Measurements from ENCODE around the gene PLK3. TPM values are rescaled to one million over a fixed set of nuclear protein-coding genes. Genes with fewer than 3 reads are reported as not detected.
A peak's percentile ranks its signal among the peaks of the same experiment; 100 is the strongest.

PLK3 gene
- total and polyA plus RNA-seq, 2 of the 4 experiments (the other 2 are of a cell fraction) = 15.8 to 51.6 TPM

DNA sequence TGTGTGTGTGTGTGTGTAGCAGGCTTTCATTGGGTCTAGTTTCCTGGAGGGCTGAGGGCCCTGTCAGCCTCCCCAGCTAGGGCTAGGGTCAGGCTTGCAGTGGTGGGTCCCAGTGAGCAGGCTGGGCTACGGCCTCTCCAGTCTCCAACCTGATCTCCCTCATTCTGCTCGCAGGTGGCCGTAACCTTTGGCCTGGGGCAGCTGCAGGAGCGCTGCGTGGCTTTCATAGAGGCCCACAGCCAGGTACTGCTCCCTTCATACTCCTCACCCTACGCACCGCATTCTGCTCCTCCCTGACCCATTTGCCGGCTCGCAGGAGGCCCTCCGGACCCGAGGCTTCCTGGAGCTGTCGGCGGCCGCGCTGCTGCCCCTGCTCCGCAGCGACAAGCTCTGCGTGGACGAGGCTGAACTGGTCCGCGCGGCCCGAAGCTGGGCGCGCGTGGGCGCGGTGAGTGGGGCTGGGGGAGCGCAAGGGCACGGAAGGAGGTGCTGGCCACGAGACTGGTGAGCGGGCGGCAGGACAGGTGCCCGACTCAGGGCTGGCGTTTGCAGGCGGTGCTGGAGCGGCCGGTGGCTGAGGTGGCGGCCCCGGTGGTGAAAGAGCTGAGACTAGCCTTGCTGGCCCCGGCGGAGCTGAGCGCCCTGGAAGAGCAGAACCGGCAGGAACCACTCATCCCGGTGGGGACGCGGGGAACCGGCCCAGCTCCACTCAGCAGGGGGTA lies 12.8 kb downstream of the PLK3 start:
- Histone ChIP-seq H3K79me1 (ENCODE audit: low read depth in 1 of 2, low read length in 2 of 2) (peaks cover 19 to 55% of the 10 kb centered on the region in 2 experiments), H3K36me3 (ENCODE audit: control insufficient read depth, insufficient read depth, low read length) (peaks cover 1% of the 10 kb centered on the region; the same call in 1 of the 2 replicates), H3K4ac (ENCODE audit: low read depth, low read length) (peak overlapping the region; percentile 81; the same call in 1 of the 2 replicates), H3K27ac (ENCODE audit: insufficient read depth, low read length) (no peak overlapping the region; the same call in 1 of the 2 replicates), H3K27me3 (ENCODE audit: control insufficient read depth, insufficient read depth, low read length) (no peaks in the 10 kb centered on the region), H4K8ac (ENCODE audit: low read depth in 2 of 2, low read length in 2 of 2) (peak overlapping the region in 1 of 2 experiments; percentile 16; a peak in 1 of 4 replicates), H3K9me3 (ENCODE audit: control insufficient read depth, insufficient read depth, low read length) (no peaks in the 10 kb centered on the region), H2BK20ac (ENCODE audit: low read depth, low read length) (no peak overlapping the region), H3K4me2 (ENCODE audit: low read depth, low read length) (no peak overlapping the region), H3K9me1 (ENCODE audit: insufficient read depth, low read length) (peaks cover 29% of the 10 kb centered on the region), H3K23ac (ENCODE audit: low read depth, low read length) (no peak overlapping the region), H2AK5ac (ENCODE audit: low read depth, low read length) (peak overlapping the region; percentile 24; the same call in 1 of the 2 replicates), H4K20me1 (ENCODE audit: insufficient read depth, low read length) (no peaks in the 10 kb centered on the region), H4K91ac (ENCODE audit: insufficient read depth, low read depth, low read length) (no peak overlapping the region; the same call in 1 of the 2 replicates), H2BK15ac (ENCODE audit: low read depth, low read length) (no peak overlapping the region), H3K4me3 (ENCODE audit: insufficient read depth, low read depth, low read length) (no peak overlapping the region), H2AFZ (replicated peaks; ENCODE audit: low read length, poor library complexity) (peak overlapping the region; percentile 87), H2AK9ac (replicated peaks; ENCODE audit: low read depth, low read length, poor library complexity) (peak overlapping the region; percentile 96), H3K18ac (ENCODE audit: low read depth, low read length) (no peak overlapping the region), H3K14ac (replicated peaks; ENCODE audit: low read depth, low read length) (no peak overlapping the region), H3K9ac (ENCODE audit: low read depth, low read length) (no peak overlapping the region), H2BK5ac (ENCODE audit: low read depth, low read length, poor library complexity, severe bottlenecking) (no peak overlapping the region), H4K5ac (ENCODE audit: low read depth, low read length) (no peak overlapping the region), H3K56ac (ENCODE audit: extremely low read depth, insufficient read depth, low read length) (no peak overlapping the region), H2BK120ac (ENCODE audit: low read depth, low read length) (no peak overlapping the region; the same call in 1 of the 2 replicates), H3K4me1 (ENCODE audit: control insufficient read depth, insufficient read depth, low read length) (peaks cover 48% of the 10 kb centered on the region)
- WGBS, 2 experiments (ENCODE audit: extremely low coverage in 2 of 2, insufficient read length in 1 of 2) = 65% methylated on average over 27 of the region's 48 CpGs; no CpG with 5 or more reads in 1 of the 2 experiments
- intact Hi-C loops (cut with micrococcal nuclease) (no loop called here), in situ Hi-C loops (cut with MboI; ENCODE audit: low sequenced_read_pairs) (no loop called here), dilution Hi-C loops (cut with HindIII; ENCODE audit: low sequenced_read_pairs, unreplicated experiment) (no loop called here)
- ChIA-PET CTCF (interaction anchor here (1.1 kb wide), 1 partner anchor 20 kb away, joined by 3 read pairs; no protein-coding TSS in a partner anchor), POLR2A (ENCODE audit: unreplicated experiment) (interaction anchor here (0.6 kb wide), 2 partner anchors 8 to 11 kb away, joined by 5 to 6 read pairs; no protein-coding TSS in a partner anchor)
- DNase-seq (no peak), ATAC-seq (ENCODE audit: low read depth) (no peak)
- no TSS peak for BruUV-seq (replicated peaks)
- TF ChIP-seq, protein P1, sequence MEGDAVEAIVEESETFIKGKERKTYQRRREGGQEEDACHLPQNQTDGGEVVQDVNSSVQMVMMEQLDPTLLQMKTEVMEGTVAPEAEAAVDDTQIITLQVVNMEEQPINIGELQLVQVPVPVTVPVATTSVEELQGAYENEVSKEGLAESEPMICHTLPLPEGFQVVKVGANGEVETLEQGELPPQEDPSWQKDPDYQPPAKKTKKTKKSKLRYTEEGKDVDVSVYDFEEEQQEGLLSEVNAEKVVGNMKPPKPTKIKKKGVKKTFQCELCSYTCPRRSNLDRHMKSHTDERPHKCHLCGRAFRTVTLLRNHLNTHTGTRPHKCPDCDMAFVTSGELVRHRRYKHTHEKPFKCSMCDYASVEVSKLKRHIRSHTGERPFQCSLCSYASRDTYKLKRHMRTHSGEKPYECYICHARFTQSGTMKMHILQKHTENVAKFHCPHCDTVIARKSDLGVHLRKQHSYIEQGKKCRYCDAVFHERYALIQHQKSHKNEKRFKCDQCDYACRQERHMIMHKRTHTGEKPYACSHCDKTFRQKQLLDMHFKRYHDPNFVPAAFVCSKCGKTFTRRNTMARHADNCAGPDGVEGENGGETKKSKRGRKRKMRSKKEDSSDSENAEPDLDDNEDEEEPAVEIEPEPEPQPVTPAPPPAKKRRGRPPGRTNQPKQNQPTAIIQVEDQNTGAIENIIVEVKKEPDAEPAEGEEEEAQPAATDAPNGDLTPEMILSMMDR (conservative IDR thresholded peaks at IDR 0.05; ENCODE audit: low read depth, low read length) = no peak
- TF ChIP-seq BHLHE40 (IDR thresholded peaks at IDR 0.05; ENCODE audit: low read depth, low read length) = no peak
- TF ChIP-seq ELK1 (IDR thresholded peaks at IDR 0.05; ENCODE audit: borderline replicate concordance, low read depth, low read length) = no peak
